ENCODE data around the gene RPS10. TPM values are rescaled to one million over a fixed set of nuclear protein-coding genes. Genes with fewer than 3 reads are reported as not detected.

RPS10 gene
- total RNA-seq, 1 experiment from 2014 or later, result 2,049 TPM

DNA sequence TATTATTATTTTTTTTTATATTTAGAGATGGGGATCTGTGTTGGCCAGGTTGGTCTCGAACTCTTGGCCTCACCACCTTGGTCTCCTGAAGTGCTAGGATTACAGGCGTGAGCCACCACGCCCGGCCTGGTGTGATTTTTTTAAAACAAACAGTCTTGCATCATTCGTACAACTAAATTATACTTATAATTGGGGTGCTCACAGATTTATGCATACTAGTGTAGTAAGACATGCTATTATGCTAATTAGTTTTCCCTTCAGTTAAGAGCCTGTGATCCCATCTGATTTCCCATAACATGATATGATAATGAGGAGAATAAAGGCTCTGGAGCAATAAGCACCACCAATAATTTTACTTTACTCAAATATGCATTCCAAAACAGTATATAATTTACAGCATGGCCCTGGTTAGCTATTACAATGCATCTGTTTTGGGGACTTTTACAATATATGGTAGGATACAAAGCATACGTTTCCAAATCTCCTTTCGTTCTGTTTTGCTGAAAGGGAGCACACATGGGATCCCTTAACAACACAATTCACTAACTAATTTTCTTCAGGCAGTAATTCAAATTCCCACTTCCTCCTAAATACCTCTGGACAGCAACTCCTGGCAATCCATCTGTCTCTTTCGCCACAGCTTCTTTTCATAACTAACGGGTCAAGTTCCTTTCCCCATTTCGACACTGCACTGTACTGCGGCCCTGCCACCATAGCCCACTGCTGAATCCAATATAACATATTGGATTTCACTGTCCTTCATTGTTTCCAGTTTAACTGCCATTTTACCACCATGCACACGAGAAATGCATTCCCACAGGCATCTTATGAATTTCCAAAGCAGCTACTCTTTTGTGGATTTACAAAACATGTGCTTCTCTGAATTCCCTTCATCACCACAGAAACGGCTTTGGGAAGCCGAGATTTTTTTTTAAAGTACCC lies 35.1 kb downstream of the RPS10 start:
- peaks cover 17% of the 10 kb centered on the region for H3K4me1 Mint-ChIP-seq (ENCODE audit: low read depth, unreplicated experiment)
- DNase-seq, result peak; percentile 47
- H3K4me3 Mint-ChIP-seq (ENCODE audit: low read depth, unreplicated experiment), result no peak overlapping the region
- intact Hi-C loops (cut with micrococcal nuclease; ENCODE audit: unreplicated experiment), result loop anchor here (2.0 to 5.0 kb wide), 3 partner anchors 40 to 194 kb away; no protein-coding TSS in a partner anchor
- H3K27ac Mint-ChIP-seq (ENCODE audit: unreplicated experiment), result no peak overlapping the region
- TF ChIP-seq, protein P1, sequence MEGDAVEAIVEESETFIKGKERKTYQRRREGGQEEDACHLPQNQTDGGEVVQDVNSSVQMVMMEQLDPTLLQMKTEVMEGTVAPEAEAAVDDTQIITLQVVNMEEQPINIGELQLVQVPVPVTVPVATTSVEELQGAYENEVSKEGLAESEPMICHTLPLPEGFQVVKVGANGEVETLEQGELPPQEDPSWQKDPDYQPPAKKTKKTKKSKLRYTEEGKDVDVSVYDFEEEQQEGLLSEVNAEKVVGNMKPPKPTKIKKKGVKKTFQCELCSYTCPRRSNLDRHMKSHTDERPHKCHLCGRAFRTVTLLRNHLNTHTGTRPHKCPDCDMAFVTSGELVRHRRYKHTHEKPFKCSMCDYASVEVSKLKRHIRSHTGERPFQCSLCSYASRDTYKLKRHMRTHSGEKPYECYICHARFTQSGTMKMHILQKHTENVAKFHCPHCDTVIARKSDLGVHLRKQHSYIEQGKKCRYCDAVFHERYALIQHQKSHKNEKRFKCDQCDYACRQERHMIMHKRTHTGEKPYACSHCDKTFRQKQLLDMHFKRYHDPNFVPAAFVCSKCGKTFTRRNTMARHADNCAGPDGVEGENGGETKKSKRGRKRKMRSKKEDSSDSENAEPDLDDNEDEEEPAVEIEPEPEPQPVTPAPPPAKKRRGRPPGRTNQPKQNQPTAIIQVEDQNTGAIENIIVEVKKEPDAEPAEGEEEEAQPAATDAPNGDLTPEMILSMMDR (IDR thresholded peaks at IDR 0.05; ENCODE audit: unreplicated experiment), result no peak
- peaks cover 4% of the 10 kb centered on the region for H3K36me3 Mint-ChIP-seq (ENCODE audit: insufficient read depth, unreplicated experiment)
- BruUV-seq (replicated peaks), result TSS peak; percentile 46
- no peaks in the 10 kb centered on the region for H3K27me3 Mint-ChIP-seq (ENCODE audit: unreplicated experiment)
- CTCF ChIA-PET, result interaction anchor here (0.5 to 4.0 kb wide), 7 partner anchors 24 to 169 kb away, joined by 3 to 30 read pairs (median 3); partner anchors contain the start of genes HMGA1 and SMIM29
- no peaks in the 10 kb centered on the region for H3K9me3 Mint-ChIP-seq (ENCODE audit: low read depth, unreplicated experiment)

DNA sequence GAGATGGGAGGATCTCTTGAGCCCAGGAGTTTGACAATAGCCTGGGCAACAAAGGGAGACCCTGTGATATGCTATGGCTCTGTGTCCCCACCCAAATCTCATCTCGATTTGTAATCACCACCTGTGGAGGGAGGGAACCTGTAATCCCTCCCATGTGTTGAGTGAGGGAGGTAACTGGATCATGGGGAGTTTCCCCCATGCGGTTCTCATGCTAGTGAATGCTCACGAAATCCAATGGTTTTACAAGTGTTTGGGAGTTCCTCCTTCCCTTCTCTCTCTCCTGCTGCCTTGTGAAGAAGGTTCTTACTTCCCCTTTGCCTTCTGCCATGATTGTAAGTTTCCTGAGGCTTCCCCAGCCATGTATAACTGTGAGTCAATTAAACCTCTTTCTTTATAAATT lies 36.8 kb downstream of the RPS10 start:
- TF ChIP-seq, protein P1 (IDR thresholded peaks at IDR 0.05; ENCODE audit: unreplicated experiment), result no peak
- H3K4me1 Mint-ChIP-seq (ENCODE audit: low read depth, unreplicated experiment), result peaks cover 17% of the 10 kb centered on the region
- CTCF ChIA-PET, result interaction anchor here (1.0 kb wide), 1 partner anchor 11 kb away, joined by 3 read pairs; no protein-coding TSS in a partner anchor
- intact Hi-C loops (cut with micrococcal nuclease; ENCODE audit: unreplicated experiment), result no loop called here
- BruUV-seq (replicated peaks), result no TSS peak
- no peak for DNase-seq
- H3K4me3 Mint-ChIP-seq (ENCODE audit: low read depth, unreplicated experiment), result no peak overlapping the region
- H3K27ac Mint-ChIP-seq (ENCODE audit: unreplicated experiment), result no peak overlapping the region
- H3K9me3 Mint-ChIP-seq (ENCODE audit: low read depth, unreplicated experiment), result no peaks in the 10 kb centered on the region
- no peaks in the 10 kb centered on the region for H3K27me3 Mint-ChIP-seq (ENCODE audit: unreplicated experiment)
- H3K36me3 Mint-ChIP-seq (ENCODE audit: insufficient read depth, unreplicated experiment), result no peaks in the 10 kb centered on the region

DNA sequence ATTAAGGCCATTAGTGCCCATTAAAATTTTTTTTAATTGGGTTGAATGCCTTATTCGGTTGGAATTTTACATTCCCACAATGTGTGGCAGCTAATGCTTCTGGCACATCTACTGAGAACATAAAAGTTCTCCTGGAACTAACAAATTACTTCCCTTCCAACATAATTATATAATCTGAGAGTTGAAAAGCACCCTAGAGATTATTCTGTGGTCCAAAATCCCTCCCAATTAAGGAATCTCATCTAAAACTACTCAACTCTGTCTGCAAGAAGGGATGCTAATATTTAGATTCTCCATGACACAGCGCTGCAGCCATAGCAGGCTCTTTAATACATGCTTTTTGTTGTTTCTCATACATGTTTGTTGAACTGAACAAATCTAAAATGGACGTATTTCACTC lies 37.4 kb downstream of the RPS10 start:
- peaks cover 22% of the 10 kb centered on the region for H3K4me1 Mint-ChIP-seq (ENCODE audit: low read depth, unreplicated experiment)
- DNase-seq, result no peak
- BruUV-seq (replicated peaks), result no TSS peak
- H3K4me3 Mint-ChIP-seq (ENCODE audit: low read depth, unreplicated experiment), result no peak overlapping the region
- no peaks in the 10 kb centered on the region for H3K9me3 Mint-ChIP-seq (ENCODE audit: low read depth, unreplicated experiment)
- no peaks in the 10 kb centered on the region for H3K36me3 Mint-ChIP-seq (ENCODE audit: insufficient read depth, unreplicated experiment)
- CTCF ChIA-PET, result interaction anchor here (0.6 kb wide), 1 partner anchor 71 kb away, joined by 3 read pairs; no protein-coding TSS in a partner anchor
- H3K27me3 Mint-ChIP-seq (ENCODE audit: unreplicated experiment), result no peaks in the 10 kb centered on the region
- TF ChIP-seq, protein P1 (IDR thresholded peaks at IDR 0.05; ENCODE audit: unreplicated experiment), result no peak
- intact Hi-C loops (cut with micrococcal nuclease; ENCODE audit: unreplicated experiment), result no loop called here
- no peak overlapping the region for H3K27ac Mint-ChIP-seq (ENCODE audit: unreplicated experiment)

DNA sequence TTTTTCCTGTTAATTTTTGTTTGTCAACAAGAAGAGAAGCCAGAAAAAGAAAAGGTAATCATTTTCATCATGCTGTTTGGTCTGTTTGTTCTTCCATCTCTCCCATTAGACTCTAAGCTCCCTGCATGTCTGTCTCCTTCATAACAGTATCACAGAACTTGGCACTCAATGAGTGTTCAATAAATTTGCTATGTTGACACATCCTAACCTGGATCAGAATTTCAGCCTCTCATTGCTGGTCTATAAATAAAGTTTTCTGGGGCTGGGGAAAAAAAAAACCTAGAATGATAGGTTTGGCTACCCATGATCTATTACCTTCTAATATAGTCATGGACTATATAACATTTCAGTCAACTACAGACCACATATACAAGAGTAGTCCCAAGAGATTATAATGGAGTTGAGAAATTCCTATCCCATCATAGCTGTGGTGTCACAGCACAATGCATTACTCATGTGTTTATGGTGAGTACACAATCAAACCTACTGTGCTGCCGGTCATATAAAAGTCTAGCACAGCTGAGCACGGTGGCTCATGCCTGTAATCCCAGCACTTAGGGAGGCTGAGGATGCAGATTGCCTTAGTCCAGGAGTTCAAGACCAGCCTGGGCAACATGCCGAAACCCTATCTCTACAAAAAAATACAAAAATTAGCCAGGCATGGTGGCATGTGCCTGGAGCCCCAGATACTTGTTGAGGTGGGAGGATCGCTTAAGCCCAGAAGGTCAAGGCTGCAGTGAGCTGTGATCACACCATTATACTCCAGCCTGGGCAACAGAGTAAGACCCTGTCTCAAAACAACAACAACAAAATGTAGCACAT lies 39.3 kb downstream of the RPS10 start:
- intact Hi-C loops (cut with micrococcal nuclease; ENCODE audit: unreplicated experiment), result no loop called here
- DNase-seq, result no peak
- BruUV-seq (replicated peaks), result no TSS peak
- CTCF ChIA-PET, result interaction anchor here (0.5 to 1.0 kb wide), 4 partner anchors 8 to 180 kb away, joined by 3 to 6 read pairs (median 4); no protein-coding TSS in a partner anchor
- peaks cover 25% of the 10 kb centered on the region for H3K4me1 Mint-ChIP-seq (ENCODE audit: low read depth, unreplicated experiment)
- no peak overlapping the region for H3K27ac Mint-ChIP-seq (ENCODE audit: unreplicated experiment)
- H3K27me3 Mint-ChIP-seq (ENCODE audit: unreplicated experiment), result no peaks in the 10 kb centered on the region
- no peak overlapping the region for H3K4me3 Mint-ChIP-seq (ENCODE audit: low read depth, unreplicated experiment)
- TF ChIP-seq, protein P1 (IDR thresholded peaks at IDR 0.05; ENCODE audit: unreplicated experiment), result no peak
- peaks cover under 1% of the 10 kb centered on the region for H3K36me3 Mint-ChIP-seq (ENCODE audit: insufficient read depth, unreplicated experiment)
- no peaks in the 10 kb centered on the region for H3K9me3 Mint-ChIP-seq (ENCODE audit: low read depth, unreplicated experiment)

Data from Calu3 (cell line).